ENCODE measurements around the gene SMARCA4. TPM values are rescaled to one million over a fixed set of nuclear protein-coding genes. Genes with fewer than 3 reads are reported as not detected.
A peak's percentile ranks its signal among the peaks of the same experiment; 100 is the strongest.

SMARCA4 gene
- total RNA-seq, 1 donor from 2014 or later: 238 TPM

DNA sequence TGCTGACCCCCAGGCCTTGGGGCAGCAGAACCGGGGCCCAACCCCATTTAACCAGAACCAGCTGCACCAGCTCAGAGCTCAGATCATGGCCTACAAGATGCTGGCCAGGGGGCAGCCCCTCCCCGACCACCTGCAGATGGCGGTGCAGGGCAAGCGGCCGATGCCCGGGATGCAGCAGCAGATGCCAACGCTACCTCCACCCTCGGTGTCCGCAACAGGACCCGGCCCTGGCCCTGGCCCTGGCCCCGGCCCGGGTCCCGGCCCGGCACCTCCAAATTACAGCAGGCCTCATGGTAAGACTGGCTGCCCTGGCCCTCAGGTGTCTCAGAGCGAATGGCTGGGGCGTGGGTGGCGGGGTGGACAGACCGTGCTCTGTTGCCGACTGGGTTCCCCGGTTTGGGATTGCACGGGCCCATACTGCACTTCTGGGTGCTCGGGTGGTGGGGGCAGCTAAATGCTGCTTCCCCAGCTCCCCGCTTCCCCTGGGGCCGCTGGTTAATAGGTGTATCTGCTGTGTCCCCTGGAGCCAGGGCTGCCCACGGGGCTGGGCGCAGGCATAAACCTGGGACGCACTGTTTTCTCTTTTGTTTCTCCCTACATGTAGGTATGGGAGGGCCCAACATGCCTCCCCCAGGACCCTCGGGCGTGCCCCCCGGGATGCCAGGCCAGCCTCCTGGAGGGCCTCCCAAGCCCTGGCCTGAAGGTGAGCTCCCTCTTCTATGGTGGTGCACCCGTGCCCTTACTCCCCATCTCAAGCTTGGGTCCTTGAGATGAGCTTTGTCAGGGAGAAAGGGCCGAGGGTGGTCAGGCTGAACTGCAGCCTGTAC lies 25.7 kb downstream of the SMARCA4 start:
- TF ChIP-seq, protein P1, sequence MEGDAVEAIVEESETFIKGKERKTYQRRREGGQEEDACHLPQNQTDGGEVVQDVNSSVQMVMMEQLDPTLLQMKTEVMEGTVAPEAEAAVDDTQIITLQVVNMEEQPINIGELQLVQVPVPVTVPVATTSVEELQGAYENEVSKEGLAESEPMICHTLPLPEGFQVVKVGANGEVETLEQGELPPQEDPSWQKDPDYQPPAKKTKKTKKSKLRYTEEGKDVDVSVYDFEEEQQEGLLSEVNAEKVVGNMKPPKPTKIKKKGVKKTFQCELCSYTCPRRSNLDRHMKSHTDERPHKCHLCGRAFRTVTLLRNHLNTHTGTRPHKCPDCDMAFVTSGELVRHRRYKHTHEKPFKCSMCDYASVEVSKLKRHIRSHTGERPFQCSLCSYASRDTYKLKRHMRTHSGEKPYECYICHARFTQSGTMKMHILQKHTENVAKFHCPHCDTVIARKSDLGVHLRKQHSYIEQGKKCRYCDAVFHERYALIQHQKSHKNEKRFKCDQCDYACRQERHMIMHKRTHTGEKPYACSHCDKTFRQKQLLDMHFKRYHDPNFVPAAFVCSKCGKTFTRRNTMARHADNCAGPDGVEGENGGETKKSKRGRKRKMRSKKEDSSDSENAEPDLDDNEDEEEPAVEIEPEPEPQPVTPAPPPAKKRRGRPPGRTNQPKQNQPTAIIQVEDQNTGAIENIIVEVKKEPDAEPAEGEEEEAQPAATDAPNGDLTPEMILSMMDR (IDR thresholded peaks at IDR 0.05; ENCODE audit: unreplicated experiment): no peak
- no peaks in the 10 kb centered on the region for H3K4me1 Mint-ChIP-seq (ENCODE audit: unreplicated experiment)
- H3K27ac Mint-ChIP-seq (ENCODE audit: unreplicated experiment): no peak overlapping the region
- H3K36me3 Mint-ChIP-seq (ENCODE audit: low read depth, unreplicated experiment): peaks cover 23% of the 10 kb centered on the region
- H3K9me3 Mint-ChIP-seq (ENCODE audit: unreplicated experiment): no peaks in the 10 kb centered on the region
- no peak for DNase-seq (ENCODE audit: low spot score)
- H3K4me3 Mint-ChIP-seq (ENCODE audit: unreplicated experiment): no peak overlapping the region
- H3K27me3 Mint-ChIP-seq (ENCODE audit: unreplicated experiment): peaks cover 13% of the 10 kb centered on the region

DNA sequence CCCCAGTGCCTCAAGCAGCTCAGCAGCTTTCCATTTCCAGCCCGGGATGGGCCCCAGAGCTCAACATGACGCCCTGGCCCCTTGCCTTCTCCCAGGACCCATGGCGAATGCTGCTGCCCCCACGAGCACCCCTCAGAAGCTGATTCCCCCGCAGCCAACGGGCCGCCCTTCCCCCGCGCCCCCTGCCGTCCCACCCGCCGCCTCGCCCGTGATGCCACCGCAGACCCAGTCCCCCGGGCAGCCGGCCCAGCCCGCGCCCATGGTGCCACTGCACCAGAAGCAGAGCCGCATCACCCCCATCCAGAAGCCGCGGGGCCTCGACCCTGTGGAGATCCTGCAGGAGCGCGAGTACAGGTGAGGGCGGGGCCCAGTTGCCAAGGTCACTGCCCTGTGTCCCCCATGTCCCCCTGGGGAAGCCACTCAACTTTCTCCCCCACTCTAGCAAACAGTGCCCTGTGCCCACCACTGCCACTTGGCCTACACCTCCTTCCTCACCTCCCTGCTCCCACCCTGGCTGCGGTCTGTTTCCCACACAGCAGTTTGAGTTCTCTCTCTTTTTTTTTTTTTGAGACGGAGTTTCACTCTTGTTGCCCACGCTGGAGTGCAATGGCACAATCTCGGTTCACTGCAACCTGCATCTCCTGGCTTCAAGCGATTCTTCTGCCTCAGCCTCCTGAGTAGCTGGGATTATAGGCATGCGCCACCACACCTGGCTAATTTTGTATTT lies 26.9 kb downstream of the SMARCA4 start:
- Mint-ChIP-seq H3K4me3 (ENCODE audit: unreplicated experiment) (peak overlapping the region; percentile 67), H3K9me3 (ENCODE audit: unreplicated experiment) (no peaks in the 10 kb centered on the region), H3K27ac (ENCODE audit: unreplicated experiment) (no peak overlapping the region), H3K36me3 (ENCODE audit: low read depth, unreplicated experiment) (peaks cover 24% of the 10 kb centered on the region), H3K4me1 (ENCODE audit: unreplicated experiment) (no peaks in the 10 kb centered on the region), H3K27me3 (ENCODE audit: unreplicated experiment) (peaks cover 16% of the 10 kb centered on the region)
- DNase-seq (ENCODE audit: low spot score): no peak
- TF ChIP-seq, protein P1 (IDR thresholded peaks at IDR 0.05; ENCODE audit: unreplicated experiment): no peak

DNA sequence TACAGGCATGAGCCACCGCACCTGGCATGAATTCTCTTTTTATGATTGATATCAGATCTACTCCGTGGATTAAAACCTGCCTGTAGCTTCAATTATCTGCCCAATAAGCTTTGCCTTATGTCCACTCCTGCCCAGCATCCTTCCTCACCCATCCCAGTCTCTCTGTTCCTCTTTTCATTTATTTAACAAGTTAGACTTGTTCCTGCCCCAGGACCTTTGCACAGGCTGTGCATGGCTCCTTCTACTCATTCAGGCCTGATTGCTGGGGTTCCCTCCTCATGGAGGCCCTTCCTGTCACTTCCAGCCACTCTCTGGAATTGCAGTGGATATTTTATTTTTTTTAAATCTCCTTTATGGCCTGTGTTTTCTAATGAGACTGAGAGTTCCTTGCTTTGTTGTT lies 27.6 kb downstream of the SMARCA4 start:
- H3K27me3 Mint-ChIP-seq (ENCODE audit: unreplicated experiment): peaks cover 13% of the 10 kb centered on the region
- H3K9me3 Mint-ChIP-seq (ENCODE audit: unreplicated experiment): no peaks in the 10 kb centered on the region
- TF ChIP-seq, protein P1 (IDR thresholded peaks at IDR 0.05; ENCODE audit: unreplicated experiment): no peak
- no peak for DNase-seq (ENCODE audit: low spot score)
- no peaks in the 10 kb centered on the region for H3K4me1 Mint-ChIP-seq (ENCODE audit: unreplicated experiment)
- H3K4me3 Mint-ChIP-seq (ENCODE audit: unreplicated experiment): peak overlapping the region; percentile 67
- peaks cover 25% of the 10 kb centered on the region for H3K36me3 Mint-ChIP-seq (ENCODE audit: low read depth, unreplicated experiment)
- no peak overlapping the region for H3K27ac Mint-ChIP-seq (ENCODE audit: unreplicated experiment)

DNA sequence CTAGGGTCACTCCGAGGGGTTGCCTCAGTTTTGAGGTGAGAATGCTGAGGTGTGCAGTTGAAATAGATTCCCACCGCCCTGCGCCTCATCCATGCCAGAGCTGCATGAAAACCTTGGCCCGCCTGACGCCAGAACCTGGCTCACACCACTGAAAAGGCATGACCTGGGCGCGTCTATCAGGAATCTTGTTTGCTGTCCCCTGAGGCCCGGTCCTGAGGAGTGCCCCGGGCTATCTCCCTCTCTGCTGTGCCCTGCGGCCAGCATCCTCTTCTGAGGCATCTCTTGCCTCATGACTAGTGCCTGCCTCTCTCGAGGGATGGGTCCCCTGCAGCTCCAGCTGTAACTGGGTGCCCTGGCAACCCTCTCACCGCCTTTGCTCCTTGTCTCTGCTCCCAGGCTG lies 28.1 kb downstream of the SMARCA4 start:
- Mint-ChIP-seq H3K9me3 (ENCODE audit: unreplicated experiment) (no peaks in the 10 kb centered on the region), H3K36me3 (ENCODE audit: low read depth, unreplicated experiment) (peaks cover 26% of the 10 kb centered on the region), H3K27me3 (ENCODE audit: unreplicated experiment) (peaks cover 13% of the 10 kb centered on the region), H3K4me1 (ENCODE audit: unreplicated experiment) (no peaks in the 10 kb centered on the region), H3K27ac (ENCODE audit: unreplicated experiment) (no peak overlapping the region), H3K4me3 (ENCODE audit: unreplicated experiment) (peak overlapping the region; percentile 67)
- DNase-seq (ENCODE audit: low spot score): no peak
- TF ChIP-seq, protein P1 (IDR thresholded peaks at IDR 0.05; ENCODE audit: unreplicated experiment): no peak

DNA sequence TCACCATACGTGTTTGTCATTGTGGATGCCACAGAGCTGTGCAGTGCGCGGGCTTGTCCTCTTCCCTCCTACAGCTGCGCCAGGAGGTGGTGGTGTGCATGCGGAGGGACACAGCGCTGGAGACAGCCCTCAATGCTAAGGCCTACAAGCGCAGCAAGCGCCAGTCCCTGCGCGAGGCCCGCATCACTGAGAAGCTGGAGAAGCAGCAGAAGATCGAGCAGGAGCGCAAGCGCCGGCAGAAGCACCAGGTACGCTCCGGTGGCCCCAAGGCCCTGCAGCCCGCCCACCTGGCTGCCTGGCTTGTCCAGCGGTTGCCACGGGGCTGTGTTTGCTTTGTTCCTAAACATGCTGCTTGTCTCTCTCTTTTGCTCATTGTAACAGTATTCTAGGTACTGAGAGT lies 30.2 kb downstream of the SMARCA4 start:
- H3K4me1 Mint-ChIP-seq (ENCODE audit: unreplicated experiment): no peaks in the 10 kb centered on the region
- no peak for DNase-seq (ENCODE audit: low spot score)
- H3K9me3 Mint-ChIP-seq (ENCODE audit: unreplicated experiment): no peaks in the 10 kb centered on the region
- no peak overlapping the region for H3K4me3 Mint-ChIP-seq (ENCODE audit: unreplicated experiment)
- TF ChIP-seq, protein P1 (IDR thresholded peaks at IDR 0.05; ENCODE audit: unreplicated experiment): no peak
- peaks cover 42% of the 10 kb centered on the region for H3K36me3 Mint-ChIP-seq (ENCODE audit: low read depth, unreplicated experiment)
- peaks cover 12% of the 10 kb centered on the region for H3K27me3 Mint-ChIP-seq (ENCODE audit: unreplicated experiment)
- no peak overlapping the region for H3K27ac Mint-ChIP-seq (ENCODE audit: unreplicated experiment)
